Upper lobe of left lung (tissue), 4 donors: ENCODE data around the gene CHCHD3.

Source experiments
- EP300 ChIP-seq, 4 donors: sonication (generic); formaldehyde crosslinking; IDR thresholded peaks; one replicate each; pipeline ENCODE4 v1.5.1; 2017; ENCODE audit warnings: antibody characterized with exemption in 4 of 4, control low read depth in 2 of 4
- POLR2A ChIP-seq, 4 donors: fragments of 450-650 bp; IDR thresholded peaks; one replicate each; pipeline ENCODE4 v1.5.1; 2016 to 2017; ENCODE audit warnings: antibody characterized with exemption in 4 of 4, mild to moderate bottlenecking in 2 of 4
- POLR2AphosphoS5 ChIP-seq, 2 donors: sonication (generic); formaldehyde crosslinking; IDR thresholded peaks; one replicate each; pipeline ENCODE4 v1.5.1; 2017; ENCODE audit warnings: antibody characterized with exemption in 2 of 2
- TF ChIP-seq, protein P1 (sequence below), 6 experiments: fragments of 450-650 bp in 4 of 6; fragments of 200-600 bp in 2 of 6; sonication (generic) in 2 of 6; IDR thresholded peaks; one replicate each; pipeline ENCODE4 v1.5.1; 2016 to 2019; ENCODE audit warnings: antibody characterized with exemption in 6 of 6

- TF ChIP-seq, protein P1, sequence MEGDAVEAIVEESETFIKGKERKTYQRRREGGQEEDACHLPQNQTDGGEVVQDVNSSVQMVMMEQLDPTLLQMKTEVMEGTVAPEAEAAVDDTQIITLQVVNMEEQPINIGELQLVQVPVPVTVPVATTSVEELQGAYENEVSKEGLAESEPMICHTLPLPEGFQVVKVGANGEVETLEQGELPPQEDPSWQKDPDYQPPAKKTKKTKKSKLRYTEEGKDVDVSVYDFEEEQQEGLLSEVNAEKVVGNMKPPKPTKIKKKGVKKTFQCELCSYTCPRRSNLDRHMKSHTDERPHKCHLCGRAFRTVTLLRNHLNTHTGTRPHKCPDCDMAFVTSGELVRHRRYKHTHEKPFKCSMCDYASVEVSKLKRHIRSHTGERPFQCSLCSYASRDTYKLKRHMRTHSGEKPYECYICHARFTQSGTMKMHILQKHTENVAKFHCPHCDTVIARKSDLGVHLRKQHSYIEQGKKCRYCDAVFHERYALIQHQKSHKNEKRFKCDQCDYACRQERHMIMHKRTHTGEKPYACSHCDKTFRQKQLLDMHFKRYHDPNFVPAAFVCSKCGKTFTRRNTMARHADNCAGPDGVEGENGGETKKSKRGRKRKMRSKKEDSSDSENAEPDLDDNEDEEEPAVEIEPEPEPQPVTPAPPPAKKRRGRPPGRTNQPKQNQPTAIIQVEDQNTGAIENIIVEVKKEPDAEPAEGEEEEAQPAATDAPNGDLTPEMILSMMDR (IDR thresholded peaks at IDR 0.05), result no peak
- TF ChIP-seq EP300 (IDR thresholded peaks at IDR 0.05) (no peak), POLR2A (IDR thresholded peaks at IDR 0.05) (no peak), POLR2AphosphoS5 (IDR thresholded peaks at IDR 0.05) (no peak)
These were observed 180.6 kb downstream of the CHCHD3 start for GRCh38 chr7:132901241-132901640.
